T-helper 17 cell (primary cell): ENCODE data around the gene ACP4. TPM values are rescaled to one million over a fixed set of nuclear protein-coding genes. Genes with fewer than 3 reads are reported as not detected.
"Not testable (repeated sequence)": the region's sequence is repeated elsewhere in the genome, so short reads cannot be mapped to it uniquely, and the experiment has no call there.

Experiments used
- ATAC-seq: fragments of 150-1000 bp; cut with Tn5 transposase; 2 replicates; pipeline ENCODE4 v1.10.0; 2021; ENCODE audit warnings: mild to moderate bottlenecking, moderate library complexity
- DNase-seq, 3 donors: peaks; one replicate each; pipeline versions ENCODE4 v3.0.0 to v3.0.0-alpha.2; 2020 to 2021
- H3K9me3 ChIP-seq: one replicate; pipeline ENCODE4 v1.7.0; 2013; ENCODE audit warnings: low read length, mild to moderate bottlenecking; ENCODE audit not compliant: control insufficient read depth, poor library complexity, severe bottlenecking
- H3K27ac Mint-ChIP-seq: one replicate; pipeline ENCODE4 v1.8.0; 2022; ENCODE audit warnings: mild to moderate bottlenecking, moderate library complexity, mixed read lengths
- H3K27me3 Mint-ChIP-seq: one replicate; pipeline ENCODE4 v1.8.0; 2022; ENCODE audit warnings: mixed read lengths
- H3K36me3 Mint-ChIP-seq: one replicate; pipeline ENCODE4 v1.8.0; 2022; ENCODE audit warnings: low read depth, mixed read lengths
- H3K4me1 Mint-ChIP-seq: one replicate; pipeline ENCODE4 v1.8.0; 2022; ENCODE audit warnings: mild to moderate bottlenecking, mixed read lengths
- H3K4me3 Mint-ChIP-seq: one replicate; pipeline ENCODE4 v1.8.0; 2022; ENCODE audit warnings: mild to moderate bottlenecking, moderate library complexity, mixed read lengths
- total RNA-seq, 4 donors: library from RNA in 2 of 4; stranded (reverse) in 2 of 4; gene quantifications; one replicate each; pipeline ENCODE4 v1.2.3 and lab custom pipeline; 2022 to 2026

ACP4 gene, protein sequence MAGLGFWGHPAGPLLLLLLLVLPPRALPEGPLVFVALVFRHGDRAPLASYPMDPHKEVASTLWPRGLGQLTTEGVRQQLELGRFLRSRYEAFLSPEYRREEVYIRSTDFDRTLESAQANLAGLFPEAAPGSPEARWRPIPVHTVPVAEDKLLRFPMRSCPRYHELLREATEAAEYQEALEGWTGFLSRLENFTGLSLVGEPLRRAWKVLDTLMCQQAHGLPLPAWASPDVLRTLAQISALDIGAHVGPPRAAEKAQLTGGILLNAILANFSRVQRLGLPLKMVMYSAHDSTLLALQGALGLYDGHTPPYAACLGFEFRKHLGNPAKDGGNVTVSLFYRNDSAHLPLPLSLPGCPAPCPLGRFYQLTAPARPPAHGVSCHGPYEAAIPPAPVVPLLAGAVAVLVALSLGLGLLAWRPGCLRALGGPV
- total RNA-seq, result not detected
- total RNA-seq (lab: John Stamatoyannopoulos, UW), result 0 reads per million in 2 donors

DNA sequence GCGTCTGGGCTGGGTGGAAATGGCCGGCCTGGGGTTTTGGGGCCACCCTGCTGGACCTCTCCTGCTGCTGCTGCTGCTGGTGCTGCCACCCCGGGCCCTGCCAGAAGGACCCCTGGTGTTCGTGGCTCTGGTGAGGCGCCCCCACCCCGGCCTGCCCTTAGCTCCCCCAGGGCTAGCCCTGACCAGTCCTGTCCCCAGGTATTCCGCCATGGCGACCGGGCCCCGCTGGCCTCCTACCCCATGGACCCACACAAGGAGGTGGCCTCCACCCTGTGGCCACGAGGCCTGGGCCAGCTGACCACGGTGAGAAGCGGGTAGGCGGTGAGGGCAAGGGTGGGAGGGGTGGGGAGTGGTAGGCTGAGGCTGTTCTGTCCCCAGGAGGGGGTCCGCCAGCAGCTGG, at the start of gene ACP4:
TSS of gene ACP4 (plus strand) at position 20 of the 400 bp plus-strand sequence. CDS start at position 20, 0 bp downstream.
- no peaks in the 10 kb centered on the region for H3K27me3 Mint-ChIP-seq
- DNase-seq (no peak), ATAC-seq (no peak)
- H3K27ac Mint-ChIP-seq, result peak within 1 kb of the TSS; percentile 82
- no peak within 1 kb of the TSS for H3K4me3 Mint-ChIP-seq
- no peaks in the 10 kb centered on the region for H3K9me3 ChIP-seq
- H3K4me1 Mint-ChIP-seq, result peaks cover 4% of the 10 kb centered on the region
- no peaks in the 10 kb centered on the region for H3K36me3 Mint-ChIP-seq

DNA sequence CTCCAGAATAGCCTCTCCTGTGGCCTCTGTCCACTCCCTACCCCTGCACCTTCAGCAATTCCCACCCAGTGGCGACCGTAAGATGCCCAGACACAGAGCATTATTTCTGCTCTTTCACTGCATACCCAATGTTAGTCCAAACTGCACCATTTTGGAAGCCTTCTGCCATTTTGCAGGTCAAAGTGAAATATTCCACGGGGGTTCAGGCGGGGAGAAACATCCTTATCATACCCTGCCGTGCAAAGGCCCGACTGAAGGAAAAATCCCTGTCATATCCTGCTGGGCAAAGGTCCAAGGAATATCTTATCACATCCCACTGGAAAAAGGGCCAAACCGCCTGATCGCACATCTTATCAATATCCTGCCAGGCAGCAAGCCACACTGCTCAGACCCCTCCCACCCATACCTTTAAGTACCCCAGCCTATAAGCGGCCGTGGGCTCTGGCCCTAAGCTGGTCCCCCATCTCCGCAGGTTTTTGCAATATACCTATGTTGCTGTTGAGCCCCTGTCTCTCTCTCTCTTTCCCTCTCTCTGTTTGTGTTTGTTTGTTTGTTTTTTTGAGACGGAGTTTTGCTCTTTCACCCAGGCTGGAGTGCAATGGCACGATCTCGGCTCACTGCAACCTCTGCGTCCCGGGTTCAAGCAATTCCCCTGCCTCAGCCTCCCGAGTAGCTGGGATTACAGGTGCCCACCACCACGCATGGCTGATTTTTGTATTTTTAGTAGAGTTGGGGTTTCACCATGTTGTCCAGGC, 48.9 kb upstream of the ACP4 start:
- no peak overlapping the region for H3K4me3 Mint-ChIP-seq
- DNase-seq, result no peak
- no peak for ATAC-seq

DNA sequence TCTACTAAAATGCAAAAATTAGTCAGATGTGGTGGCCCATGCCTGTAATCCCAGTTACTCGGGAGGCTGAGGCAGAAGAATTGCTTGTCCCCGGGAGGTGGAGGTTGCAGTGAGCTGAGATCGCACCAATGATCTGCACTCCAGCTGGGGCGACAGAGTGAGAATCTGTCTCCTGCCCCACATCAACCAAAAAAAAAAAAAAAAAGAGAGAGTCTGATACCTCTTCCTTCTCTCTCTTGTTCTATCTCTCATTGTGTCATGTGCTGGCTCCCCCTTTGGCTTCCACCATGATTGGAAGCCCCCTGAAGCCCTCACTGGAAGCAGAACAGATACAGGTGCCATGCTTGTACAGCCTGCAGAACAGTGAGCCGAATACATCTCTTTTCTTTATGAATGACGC, 46.7 kb upstream of the ACP4 start:
- no peak for DNase-seq
- Mint-ChIP-seq H3K4me3 (no peak overlapping the region), H3K27me3 (peaks cover 49% of the 10 kb centered on the region), H3K27ac (no peak overlapping the region), H3K36me3 (no peaks in the 10 kb centered on the region), H3K4me1 (no peaks in the 10 kb centered on the region)
- H3K9me3 ChIP-seq, result no peaks in the 10 kb centered on the region
- ATAC-seq, result no peak

More for the DNA sequence above, 48.9 kb upstream of the ACP4 start:
- no peaks in the 10 kb centered on the region for H3K9me3 ChIP-seq
- no peaks in the 10 kb centered on the region for H3K4me1 Mint-ChIP-seq
- peaks cover 55% of the 10 kb centered on the region for H3K27me3 Mint-ChIP-seq
- no peaks in the 10 kb centered on the region for H3K36me3 Mint-ChIP-seq
- H3K27ac Mint-ChIP-seq, result no peak overlapping the region

DNA sequence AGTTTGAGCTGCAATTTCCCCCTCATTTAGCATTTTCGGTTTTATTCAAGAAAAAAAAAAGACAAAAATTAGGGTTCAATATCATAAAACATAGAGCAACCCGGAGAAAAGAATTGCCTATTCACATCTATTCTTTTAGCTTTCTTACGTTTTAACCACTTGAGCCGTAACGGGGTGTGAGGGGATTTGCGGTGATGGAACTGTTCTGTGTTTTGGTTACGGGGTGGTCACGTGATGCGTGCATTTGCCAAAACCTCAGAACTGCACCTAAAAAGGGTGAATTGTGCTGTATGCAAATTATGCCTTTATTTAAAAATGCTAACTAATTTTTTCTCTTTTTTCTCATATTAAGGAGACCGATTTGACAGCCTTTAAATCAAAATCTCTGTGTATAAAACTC, 45.0 kb upstream of the ACP4 start:
- Mint-ChIP-seq H3K27ac (no peak overlapping the region), H3K4me3 (no peak overlapping the region), H3K36me3 (no peaks in the 10 kb centered on the region), H3K27me3 (peaks cover 34% of the 10 kb centered on the region), H3K4me1 (no peaks in the 10 kb centered on the region)
- ATAC-seq (no peak), DNase-seq (no peak)
- no peaks in the 10 kb centered on the region for H3K9me3 ChIP-seq

DNA sequence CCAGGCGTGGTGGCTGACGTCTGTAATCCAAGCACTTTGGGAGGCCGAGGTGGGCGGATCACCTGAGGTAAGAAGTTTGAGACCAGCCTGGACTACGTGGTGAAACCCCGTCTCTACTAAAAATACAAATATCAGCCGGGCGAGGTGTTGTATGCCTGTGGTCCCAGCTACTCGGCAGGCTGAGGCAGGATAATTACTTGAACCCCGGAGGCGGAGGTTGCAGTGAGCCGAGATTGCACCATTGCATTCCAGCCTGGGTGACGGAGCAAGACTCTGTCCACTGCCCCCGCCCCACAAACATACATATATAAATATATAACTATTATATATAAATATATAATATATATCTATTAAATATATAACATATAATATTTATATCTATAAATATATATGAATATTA, 43.1 kb upstream of the ACP4 start:
- not testable (repeated sequence) for H3K9me3 ChIP-seq, H3K4me3 Mint-ChIP-seq, H3K36me3 Mint-ChIP-seq, DNase-seq, ATAC-seq, H3K27ac Mint-ChIP-seq, H3K4me1 Mint-ChIP-seq
- peaks cover 16% of the 10 kb centered on the region for H3K27me3 Mint-ChIP-seq

DNA sequence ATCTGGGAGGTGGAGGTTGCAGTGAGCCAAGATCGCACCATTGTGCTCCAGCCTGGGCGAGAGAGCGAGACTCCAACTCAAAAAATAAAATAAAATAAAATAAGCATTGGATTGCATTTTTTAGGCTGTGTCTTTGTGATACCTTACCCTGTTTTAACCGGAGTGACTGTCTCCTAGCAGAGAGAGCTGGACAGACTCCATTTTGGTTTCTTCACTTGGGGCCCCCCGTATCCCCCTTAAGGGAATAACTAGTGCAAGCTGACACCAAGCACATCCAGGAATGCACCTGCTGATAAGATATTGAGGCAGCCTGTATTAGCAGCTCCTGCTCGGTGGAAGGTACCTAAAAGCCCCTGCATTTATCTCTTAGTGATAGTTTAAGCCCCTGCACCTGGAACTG, 40.7 kb upstream of the ACP4 start:
- H3K9me3 ChIP-seq, result no peaks in the 10 kb centered on the region
- Mint-ChIP-seq H3K4me3 (no peak overlapping the region), H3K36me3 (no peaks in the 10 kb centered on the region), H3K4me1 (no peaks in the 10 kb centered on the region), H3K27me3 (peaks cover 22% of the 10 kb centered on the region), H3K27ac (no peak overlapping the region)
- ATAC-seq (no peak), DNase-seq (no peak)

DNA sequence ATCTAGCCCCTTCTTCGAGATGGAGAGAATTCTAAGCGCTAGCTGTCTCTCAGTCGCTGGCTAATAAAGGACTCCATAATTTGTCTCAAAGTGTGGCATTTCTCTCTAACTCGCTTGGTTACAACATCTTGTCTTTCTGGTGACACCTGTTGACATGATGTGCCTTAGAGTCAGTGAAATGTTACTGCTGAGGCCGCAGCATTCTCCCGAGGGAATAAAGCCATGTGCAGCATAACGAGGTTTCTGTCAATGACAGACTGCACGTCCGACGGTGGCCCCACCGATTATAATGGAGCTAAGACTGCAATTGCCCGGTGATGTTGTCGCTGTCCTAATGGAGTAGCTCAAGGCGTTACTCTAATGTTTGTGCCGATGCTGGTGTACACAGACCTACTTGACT, 40.2 kb upstream of the ACP4 start:
- Mint-ChIP-seq H3K27me3 (peaks cover 27% of the 10 kb centered on the region), H3K4me1 (no peaks in the 10 kb centered on the region), H3K27ac (no peak overlapping the region), H3K4me3 (no peak overlapping the region), H3K36me3 (no peaks in the 10 kb centered on the region)
- ATAC-seq, result no peak
- no peak for DNase-seq
- H3K9me3 ChIP-seq, result no peaks in the 10 kb centered on the region

DNA sequence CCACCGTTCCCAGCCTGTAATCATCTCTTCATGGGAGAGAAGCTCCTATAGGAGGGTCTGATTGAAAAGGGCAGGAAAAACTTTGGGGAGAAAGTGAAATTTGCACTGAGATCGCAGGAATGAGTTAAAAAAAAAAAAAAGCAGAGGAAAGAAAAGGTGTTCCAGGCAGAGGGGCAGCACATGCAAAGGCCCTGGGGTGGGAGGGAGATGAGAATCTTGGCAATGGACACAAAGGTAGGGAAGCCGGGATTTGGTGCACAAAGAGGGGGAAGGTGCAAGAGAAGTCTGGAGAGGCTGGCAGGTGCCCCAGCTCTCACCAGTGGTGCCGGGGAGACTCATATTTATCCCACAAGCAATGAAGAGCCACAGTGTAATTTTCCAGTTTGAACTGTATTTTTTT, 36.3 kb upstream of the ACP4 start:
- peaks cover 4% of the 10 kb centered on the region for H3K36me3 Mint-ChIP-seq
- DNase-seq (no peak), ATAC-seq (no peak)
- H3K4me3 Mint-ChIP-seq, result no peak overlapping the region
- no peak overlapping the region for H3K27ac Mint-ChIP-seq
- no peaks in the 10 kb centered on the region for H3K9me3 ChIP-seq
- peaks cover 28% of the 10 kb centered on the region for H3K27me3 Mint-ChIP-seq
- no peaks in the 10 kb centered on the region for H3K4me1 Mint-ChIP-seq

DNA sequence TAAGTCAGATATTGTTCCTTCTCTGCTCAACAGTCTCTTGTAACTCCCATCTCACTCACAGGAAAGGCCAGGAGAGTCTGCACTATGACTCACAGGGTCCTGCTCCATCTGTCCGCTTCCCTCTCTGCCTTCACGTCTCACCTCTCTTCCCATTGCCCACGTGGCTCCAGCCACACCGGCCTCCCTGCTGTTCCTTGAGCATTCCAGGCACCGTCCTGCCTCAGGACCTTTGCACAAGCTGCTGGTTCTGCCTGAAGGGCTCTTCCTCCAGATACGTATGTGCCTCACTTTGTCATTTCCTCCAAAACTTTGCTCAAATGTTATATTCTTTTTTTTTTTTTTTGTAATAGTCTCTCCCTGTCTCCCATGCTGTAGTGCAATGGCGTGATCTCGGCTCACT, 34.0 kb upstream of the ACP4 start:
- not testable (repeated sequence) for H3K36me3 Mint-ChIP-seq, ATAC-seq, H3K9me3 ChIP-seq, H3K4me1 Mint-ChIP-seq, H3K27ac Mint-ChIP-seq, DNase-seq, H3K4me3 Mint-ChIP-seq
- H3K27me3 Mint-ChIP-seq, result peaks cover 28% of the 10 kb centered on the region

DNA sequence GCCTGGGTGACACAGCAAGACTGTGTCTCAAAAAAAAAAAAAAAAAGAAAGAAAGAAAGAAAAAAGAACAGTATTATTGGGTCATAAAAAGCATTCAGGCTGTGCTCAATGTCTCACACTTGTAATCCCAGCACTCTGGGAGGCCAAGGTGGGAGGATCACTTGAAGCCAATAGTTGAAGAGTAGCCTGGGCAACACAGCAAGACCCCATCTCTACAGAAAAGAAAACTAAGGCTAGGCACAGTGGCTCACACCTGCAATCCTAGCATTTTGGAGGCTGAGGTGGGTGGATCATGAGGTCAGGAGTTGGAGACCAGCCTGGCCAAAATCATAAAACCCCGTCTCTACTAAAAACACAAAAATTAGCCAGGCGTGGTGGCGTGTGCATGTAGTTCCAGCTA, 32.6 kb upstream of the ACP4 start:
- not testable (repeated sequence) for ATAC-seq, H3K4me3 Mint-ChIP-seq, H3K36me3 Mint-ChIP-seq, DNase-seq, H3K9me3 ChIP-seq, H3K27ac Mint-ChIP-seq, H3K4me1 Mint-ChIP-seq
- H3K27me3 Mint-ChIP-seq, result peaks cover 28% of the 10 kb centered on the region

DNA sequence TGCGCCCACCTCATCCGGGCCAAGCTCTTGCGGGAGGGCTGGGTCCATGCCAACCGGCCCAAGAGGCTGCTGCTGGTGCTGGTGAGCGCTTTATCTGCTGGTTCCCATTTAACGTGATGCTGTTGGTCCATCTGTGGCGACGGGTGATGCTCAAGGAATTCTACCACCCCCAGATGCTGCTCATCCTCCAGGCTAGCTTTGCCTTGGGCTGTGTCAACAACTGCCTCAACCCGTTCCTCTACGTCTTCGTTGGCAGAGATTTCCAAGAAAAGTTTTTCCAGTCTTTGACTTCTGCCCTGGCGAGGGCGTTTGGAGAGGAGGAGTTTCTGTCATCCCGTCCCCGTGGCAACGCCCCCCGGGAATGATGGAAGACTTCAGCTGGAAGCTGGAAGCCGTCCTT, 31.1 kb upstream of the ACP4 start:
- DNase-seq, H3K27ac Mint-ChIP-seq, H3K9me3 ChIP-seq, H3K4me3 Mint-ChIP-seq, H3K36me3 Mint-ChIP-seq, ATAC-seq, H3K4me1 Mint-ChIP-seq: not testable (repeated sequence)
- peaks cover 22% of the 10 kb centered on the region for H3K27me3 Mint-ChIP-seq

DNA sequence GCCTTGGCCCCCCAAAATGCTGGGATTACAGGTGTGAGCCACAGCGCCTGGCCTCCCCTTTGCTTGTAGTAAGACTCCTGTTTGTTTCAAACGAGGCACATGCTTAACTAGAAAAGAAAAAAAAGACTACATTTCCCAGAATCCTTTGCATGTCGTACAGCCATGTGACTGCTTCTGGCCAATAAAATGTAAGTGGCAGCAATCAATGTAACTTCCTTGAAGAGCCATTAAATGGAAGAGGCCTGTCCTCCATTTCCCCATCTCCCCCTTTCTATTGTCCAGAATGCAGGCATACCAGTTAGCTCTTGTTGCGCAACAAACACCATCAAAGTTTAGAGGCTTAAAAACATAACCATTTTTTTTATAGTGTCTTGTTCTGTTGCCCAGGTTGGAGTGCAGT, 30.3 kb upstream of the ACP4 start:
- H3K27me3 Mint-ChIP-seq, result peaks cover 25% of the 10 kb centered on the region
- no peak for ATAC-seq
- no peaks in the 10 kb centered on the region for H3K4me1 Mint-ChIP-seq
- no peak for DNase-seq
- no peak overlapping the region for H3K27ac Mint-ChIP-seq
- H3K36me3 Mint-ChIP-seq, result peaks cover 4% of the 10 kb centered on the region
- no peaks in the 10 kb centered on the region for H3K9me3 ChIP-seq
- H3K4me3 Mint-ChIP-seq, result no peak overlapping the region

DNA sequence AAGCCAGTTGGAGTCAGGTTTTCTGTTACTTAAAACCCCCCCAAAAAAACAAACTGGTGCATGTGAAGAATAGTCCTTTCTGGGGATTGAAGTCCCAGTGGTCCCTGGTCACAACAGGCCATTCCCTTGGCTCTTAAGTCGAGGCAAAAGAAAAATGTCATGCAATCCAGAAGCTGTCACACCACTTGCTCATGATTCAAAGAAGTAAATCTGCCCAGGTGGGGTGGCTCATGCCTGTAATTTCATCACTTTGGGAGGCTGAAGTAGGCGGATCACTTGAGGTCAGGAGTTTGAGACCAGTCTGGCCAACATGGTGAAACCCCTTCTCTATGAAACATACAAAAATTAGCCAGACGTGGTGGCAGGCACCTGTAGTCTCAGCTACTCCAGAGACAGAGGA, 28.7 kb upstream of the ACP4 start:
- not testable (repeated sequence) for ATAC-seq, H3K27ac Mint-ChIP-seq
- peaks cover 31% of the 10 kb centered on the region for H3K27me3 Mint-ChIP-seq

More for the DNA sequence above, 28.7 kb upstream of the ACP4 start:
- DNase-seq, H3K4me3 Mint-ChIP-seq, H3K36me3 Mint-ChIP-seq, H3K9me3 ChIP-seq, H3K4me1 Mint-ChIP-seq: not testable (repeated sequence)
